ENCODE results near the gene AP3D1. TPM values are rescaled to one million over a fixed set of nuclear protein-coding genes. Genes with fewer than 3 reads are reported as not detected.

The AP3D1 gene
- polyA plus RNA-seq, 2 donors, result 50.8 to 64.5 TPM

GRCh38 chr19:2121416-2122051 is 29.8 kb downstream of the AP3D1 start:
- Histone ChIP-seq H3K9me3 (ENCODE audit: control insufficient read depth in 2 of 2, insufficient read depth in 1 of 2, low read depth in 1 of 2, low read length in 1 of 2) (no peaks in the 10 kb centered on the region), H3K36me3 (ENCODE audit: control insufficient read depth in 2 of 2, insufficient read depth in 2 of 2, low read length in 1 of 2) (peaks cover 38 to 77% of the 10 kb centered on the region in 2 donors), H3K4me3 (ENCODE audit: low read depth in 1 of 2, low read length in 2 of 2) (no peak overlapping the region), H3K4me1 (ENCODE audit: control insufficient read depth in 2 of 2, insufficient read depth in 2 of 2, low read length in 1 of 2) (no peaks in the 10 kb centered on the region), H3K27ac (ENCODE audit: low read depth in 2 of 2, low read length in 1 of 2) (no peak overlapping the region), H3K27me3 (ENCODE audit: control insufficient read depth in 1 of 2, insufficient read depth in 2 of 2, low read length in 2 of 2) (no peaks in the 10 kb centered on the region)
- WGBS, 2 donors, result 94% methylated on average over 27 of the region's 27 CpGs

GRCh38 chr19:2120821-2121220 is 30.5 kb downstream of the AP3D1 start:
- no peak overlapping the region for H3K27ac ChIP-seq (ENCODE audit: low read depth in 2 of 2, low read length in 1 of 2)
- H3K36me3 ChIP-seq (ENCODE audit: control insufficient read depth in 2 of 2, insufficient read depth in 2 of 2, low read length in 1 of 2), result peaks cover 42 to 78% of the 10 kb centered on the region in 2 donors
- WGBS, 2 donors, result 95 to 97% methylated on average over 26 of the region's 26 CpGs
- H3K27me3 ChIP-seq (ENCODE audit: control insufficient read depth in 1 of 2, insufficient read depth in 2 of 2, low read length in 2 of 2), result no peaks in the 10 kb centered on the region
- H3K4me1 ChIP-seq (ENCODE audit: control insufficient read depth in 2 of 2, insufficient read depth in 2 of 2, low read length in 1 of 2), result no peaks in the 10 kb centered on the region
- H3K9me3 ChIP-seq (ENCODE audit: control insufficient read depth in 2 of 2, insufficient read depth in 1 of 2, low read depth in 1 of 2, low read length in 1 of 2), result no peaks in the 10 kb centered on the region
- H3K4me3 ChIP-seq (ENCODE audit: low read depth in 1 of 2, low read length in 2 of 2), result no peak overlapping the region

- Histone ChIP-seq H3K36me3 (ENCODE audit: control insufficient read depth in 2 of 2, insufficient read depth in 2 of 2, low read length in 1 of 2) (peaks cover 45 to 85% of the 10 kb centered on the region in 2 donors), H3K4me3 (ENCODE audit: low read depth in 1 of 2, low read length in 2 of 2) (no peak overlapping the region), H3K27me3 (ENCODE audit: control insufficient read depth in 1 of 2, insufficient read depth in 2 of 2, low read length in 2 of 2) (no peaks in the 10 kb centered on the region), H3K4me1 (ENCODE audit: control insufficient read depth in 2 of 2, insufficient read depth in 2 of 2, low read length in 1 of 2) (no peaks in the 10 kb centered on the region), H3K9me3 (ENCODE audit: control insufficient read depth in 2 of 2, insufficient read depth in 1 of 2, low read depth in 1 of 2, low read length in 1 of 2) (no peaks in the 10 kb centered on the region), H3K27ac (ENCODE audit: low read depth in 2 of 2, low read length in 1 of 2) (no peak overlapping the region)
- 88 to 90% methylated on average over 31 of the region's 31 CpGs for WGBS, 2 donors
Measured at GRCh38 chr19:2119921-2120785, 31.2 kb downstream of the AP3D1 start.

GRCh38 chr19:2118438-2118837 is 32.9 kb downstream of the AP3D1 start:
- H3K36me3 ChIP-seq (ENCODE audit: control insufficient read depth in 2 of 2, insufficient read depth in 2 of 2, low read length in 1 of 2), result peaks cover 53 to 92% of the 10 kb centered on the region in 2 donors
- H3K27me3 ChIP-seq (ENCODE audit: control insufficient read depth in 1 of 2, insufficient read depth in 2 of 2, low read length in 2 of 2), result no peaks in the 10 kb centered on the region
- H3K27ac ChIP-seq (ENCODE audit: low read depth in 2 of 2, low read length in 1 of 2), result no peak overlapping the region
- H3K9me3 ChIP-seq (ENCODE audit: control insufficient read depth in 2 of 2, insufficient read depth in 1 of 2, low read depth in 1 of 2, low read length in 1 of 2), result no peaks in the 10 kb centered on the region
- H3K4me1 ChIP-seq (ENCODE audit: control insufficient read depth in 2 of 2, insufficient read depth in 2 of 2, low read length in 1 of 2), result no peaks in the 10 kb centered on the region
- no peak overlapping the region for H3K4me3 ChIP-seq (ENCODE audit: low read depth in 1 of 2, low read length in 2 of 2)
- WGBS, 2 donors, result 92 to 94% methylated on average over 18 of the region's 18 CpGs

GRCh38 chr19:2117215-2117960 is 34.0 kb downstream of the AP3D1 start:
- Histone ChIP-seq H3K4me3 (ENCODE audit: low read depth in 1 of 2, low read length in 2 of 2) (no peak overlapping the region), H3K36me3 (ENCODE audit: control insufficient read depth in 2 of 2, insufficient read depth in 2 of 2, low read length in 1 of 2) (peaks cover 48 to 91% of the 10 kb centered on the region in 2 donors), H3K4me1 (ENCODE audit: control insufficient read depth in 2 of 2, insufficient read depth in 2 of 2, low read length in 1 of 2) (no peaks in the 10 kb centered on the region), H3K27ac (ENCODE audit: low read depth in 2 of 2, low read length in 1 of 2) (no peak overlapping the region), H3K9me3 (ENCODE audit: control insufficient read depth in 2 of 2, insufficient read depth in 1 of 2, low read depth in 1 of 2, low read length in 1 of 2) (no peaks in the 10 kb centered on the region), H3K27me3 (ENCODE audit: control insufficient read depth in 1 of 2, insufficient read depth in 2 of 2, low read length in 2 of 2) (no peaks in the 10 kb centered on the region)
- WGBS, 2 donors, result 88 to 92% methylated on average over 27 of the region's 27 CpGs

- peaks cover 0 to under 1% of the 10 kb centered on the region in 2 donors for H3K4me1 ChIP-seq (ENCODE audit: control insufficient read depth in 2 of 2, insufficient read depth in 2 of 2, low read length in 1 of 2)
- peaks cover 52 to 92% of the 10 kb centered on the region in 2 donors for H3K36me3 ChIP-seq (ENCODE audit: control insufficient read depth in 2 of 2, insufficient read depth in 2 of 2, low read length in 1 of 2)
- H3K4me3 ChIP-seq (ENCODE audit: low read depth in 1 of 2, low read length in 2 of 2), result no peak overlapping the region
- no peaks in the 10 kb centered on the region for H3K9me3 ChIP-seq (ENCODE audit: control insufficient read depth in 2 of 2, insufficient read depth in 1 of 2, low read depth in 1 of 2, low read length in 1 of 2)
- 94% methylated on average over 25 of the region's 25 CpGs for WGBS, 2 donors
- H3K27me3 ChIP-seq (ENCODE audit: control insufficient read depth in 1 of 2, insufficient read depth in 2 of 2, low read length in 2 of 2), result no peaks in the 10 kb centered on the region
- no peak overlapping the region for H3K27ac ChIP-seq (ENCODE audit: low read depth in 2 of 2, low read length in 1 of 2)
Measured at GRCh38 chr19:2116507-2116906, 34.9 kb downstream of the AP3D1 start.

- peaks cover 56 to 92% of the 10 kb centered on the region in 2 donors for H3K36me3 ChIP-seq (ENCODE audit: control insufficient read depth in 2 of 2, insufficient read depth in 2 of 2, low read length in 1 of 2)
- H3K27me3 ChIP-seq (ENCODE audit: control insufficient read depth in 1 of 2, insufficient read depth in 2 of 2, low read length in 2 of 2), result no peaks in the 10 kb centered on the region
- peaks cover 0 to 2% of the 10 kb centered on the region in 2 donors for H3K4me1 ChIP-seq (ENCODE audit: control insufficient read depth in 2 of 2, insufficient read depth in 2 of 2, low read length in 1 of 2)
- H3K27ac ChIP-seq (ENCODE audit: low read depth in 2 of 2, low read length in 1 of 2), result no peak overlapping the region
- no peak overlapping the region for H3K4me3 ChIP-seq (ENCODE audit: low read depth in 1 of 2, low read length in 2 of 2)
- 94 to 96% methylated on average over 24 of the region's 24 CpGs for WGBS, 2 donors
- H3K9me3 ChIP-seq (ENCODE audit: control insufficient read depth in 2 of 2, insufficient read depth in 1 of 2, low read depth in 1 of 2, low read length in 1 of 2), result no peaks in the 10 kb centered on the region
Measured at GRCh38 chr19:2115911-2116426, 35.4 kb downstream of the AP3D1 start.

GRCh38 chr19:2115324-2115723 is 36.0 kb downstream of the AP3D1 start:
- no peaks in the 10 kb centered on the region for H3K9me3 ChIP-seq (ENCODE audit: control insufficient read depth in 2 of 2, insufficient read depth in 1 of 2, low read depth in 1 of 2, low read length in 1 of 2)
- H3K27me3 ChIP-seq (ENCODE audit: control insufficient read depth in 1 of 2, insufficient read depth in 2 of 2, low read length in 2 of 2), result no peaks in the 10 kb centered on the region
- peaks cover 56 to 92% of the 10 kb centered on the region in 2 donors for H3K36me3 ChIP-seq (ENCODE audit: control insufficient read depth in 2 of 2, insufficient read depth in 2 of 2, low read length in 1 of 2)
- 94% methylated on average over 25 of the region's 25 CpGs for WGBS, 2 donors
- no peak overlapping the region for H3K4me3 ChIP-seq (ENCODE audit: low read depth in 1 of 2, low read length in 2 of 2)
- no peak overlapping the region for H3K27ac ChIP-seq (ENCODE audit: low read depth in 2 of 2, low read length in 1 of 2)
- peaks cover 0 to 2% of the 10 kb centered on the region in 2 donors for H3K4me1 ChIP-seq (ENCODE audit: control insufficient read depth in 2 of 2, insufficient read depth in 2 of 2, low read length in 1 of 2)

GRCh38 chr19:2114821-2115220 is 36.5 kb downstream of the AP3D1 start:
- Histone ChIP-seq H3K4me1 (ENCODE audit: control insufficient read depth in 2 of 2, insufficient read depth in 2 of 2, low read length in 1 of 2) (peaks cover 0 to 4% of the 10 kb centered on the region in 2 donors), H3K4me3 (ENCODE audit: low read depth in 1 of 2, low read length in 2 of 2) (no peak overlapping the region), H3K9me3 (ENCODE audit: control insufficient read depth in 2 of 2, insufficient read depth in 1 of 2, low read depth in 1 of 2, low read length in 1 of 2) (no peaks in the 10 kb centered on the region), H3K36me3 (ENCODE audit: control insufficient read depth in 2 of 2, insufficient read depth in 2 of 2, low read length in 1 of 2) (peaks cover 60 to 92% of the 10 kb centered on the region in 2 donors), H3K27me3 (ENCODE audit: control insufficient read depth in 1 of 2, insufficient read depth in 2 of 2, low read length in 2 of 2) (no peaks in the 10 kb centered on the region), H3K27ac (ENCODE audit: low read depth in 2 of 2, low read length in 1 of 2) (no peak overlapping the region)
- WGBS, 2 donors, result 92 to 94% methylated on average over 21 of the region's 21 CpGs
